GM12872 (cell line): ENCODE data around the gene GFPT2.

ENCODE experiments used
- TF ChIP-seq, protein P1 (sequence below): IDR thresholded peaks from 3 replicates; pipeline ENCODE4 v1.5.1; 2011; ENCODE audit warnings: low read depth, mild to moderate bottlenecking, low read length, moderate library complexity; ENCODE audit not compliant: insufficient read depth

GFPT2 gene

GRCh38 chr5:180305481-180305880 is 47.7 kb downstream of the GFPT2 start:
- TF ChIP-seq, protein P1, sequence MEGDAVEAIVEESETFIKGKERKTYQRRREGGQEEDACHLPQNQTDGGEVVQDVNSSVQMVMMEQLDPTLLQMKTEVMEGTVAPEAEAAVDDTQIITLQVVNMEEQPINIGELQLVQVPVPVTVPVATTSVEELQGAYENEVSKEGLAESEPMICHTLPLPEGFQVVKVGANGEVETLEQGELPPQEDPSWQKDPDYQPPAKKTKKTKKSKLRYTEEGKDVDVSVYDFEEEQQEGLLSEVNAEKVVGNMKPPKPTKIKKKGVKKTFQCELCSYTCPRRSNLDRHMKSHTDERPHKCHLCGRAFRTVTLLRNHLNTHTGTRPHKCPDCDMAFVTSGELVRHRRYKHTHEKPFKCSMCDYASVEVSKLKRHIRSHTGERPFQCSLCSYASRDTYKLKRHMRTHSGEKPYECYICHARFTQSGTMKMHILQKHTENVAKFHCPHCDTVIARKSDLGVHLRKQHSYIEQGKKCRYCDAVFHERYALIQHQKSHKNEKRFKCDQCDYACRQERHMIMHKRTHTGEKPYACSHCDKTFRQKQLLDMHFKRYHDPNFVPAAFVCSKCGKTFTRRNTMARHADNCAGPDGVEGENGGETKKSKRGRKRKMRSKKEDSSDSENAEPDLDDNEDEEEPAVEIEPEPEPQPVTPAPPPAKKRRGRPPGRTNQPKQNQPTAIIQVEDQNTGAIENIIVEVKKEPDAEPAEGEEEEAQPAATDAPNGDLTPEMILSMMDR: no peak

DNA sequence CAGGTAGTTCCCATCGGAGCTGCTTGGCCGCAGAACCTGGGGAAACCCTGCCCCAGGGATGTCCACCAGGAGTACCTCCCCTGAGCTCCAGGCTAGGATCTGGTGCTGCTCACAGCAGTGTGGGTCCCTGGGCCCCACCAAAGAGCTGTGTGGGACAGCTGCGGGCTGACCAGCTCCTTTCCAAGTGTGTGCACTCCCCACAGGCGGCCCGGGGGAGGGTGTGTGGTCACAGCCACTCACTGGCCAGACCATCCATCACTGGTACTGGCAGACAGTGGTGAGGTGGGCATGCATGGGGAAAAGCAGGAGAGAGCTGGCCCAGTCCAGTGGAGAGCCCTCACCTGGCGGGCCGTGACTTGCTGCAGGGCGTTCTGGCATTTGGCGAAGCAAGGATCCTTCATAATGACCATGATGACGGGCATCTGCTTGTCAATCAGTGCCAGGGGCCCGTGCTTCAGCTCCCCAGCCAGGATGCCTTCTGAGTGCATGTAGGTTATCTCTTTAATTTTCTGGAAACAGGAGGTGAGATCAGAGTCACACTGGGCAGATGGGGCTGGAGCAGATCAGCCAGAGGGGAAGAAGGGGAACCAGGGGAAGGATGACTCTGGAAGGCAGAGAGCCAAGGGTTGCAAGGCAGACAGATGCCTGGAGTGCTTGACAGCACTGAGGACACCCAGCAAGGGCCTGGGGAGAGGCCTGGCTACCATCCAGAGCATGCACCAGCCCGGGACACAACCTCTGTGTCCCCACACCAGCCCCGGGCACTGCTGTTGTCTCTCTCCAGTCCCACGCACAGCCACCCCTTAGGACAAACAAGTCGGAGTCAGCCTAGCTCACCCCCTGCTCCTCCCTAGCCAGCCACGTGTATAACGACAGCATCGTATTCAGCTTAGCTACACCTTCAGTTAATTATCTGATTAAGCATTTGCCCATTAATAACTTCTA is 48.4 kb downstream of the GFPT2 start:
- TF ChIP-seq, protein P1: no peak

DNA sequence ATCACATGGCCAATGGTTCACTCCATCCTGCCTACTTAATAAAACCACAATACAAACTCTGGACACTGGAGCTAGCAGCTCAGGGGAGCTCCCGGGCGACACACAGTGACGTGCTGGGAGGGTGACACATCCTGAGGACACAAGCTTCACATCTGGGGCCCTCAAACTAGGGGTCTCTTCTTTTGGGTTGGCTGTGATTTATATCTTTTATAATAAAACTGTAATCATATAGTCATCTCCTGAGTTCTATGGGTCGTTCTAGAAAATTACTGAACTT is 49.2 kb downstream of the GFPT2 start:
- TF ChIP-seq, protein P1: no peak

GRCh38 chr5:180303226-180304015 is 49.7 kb downstream of the GFPT2 start:
- TF ChIP-seq, protein P1: no peak

DNA sequence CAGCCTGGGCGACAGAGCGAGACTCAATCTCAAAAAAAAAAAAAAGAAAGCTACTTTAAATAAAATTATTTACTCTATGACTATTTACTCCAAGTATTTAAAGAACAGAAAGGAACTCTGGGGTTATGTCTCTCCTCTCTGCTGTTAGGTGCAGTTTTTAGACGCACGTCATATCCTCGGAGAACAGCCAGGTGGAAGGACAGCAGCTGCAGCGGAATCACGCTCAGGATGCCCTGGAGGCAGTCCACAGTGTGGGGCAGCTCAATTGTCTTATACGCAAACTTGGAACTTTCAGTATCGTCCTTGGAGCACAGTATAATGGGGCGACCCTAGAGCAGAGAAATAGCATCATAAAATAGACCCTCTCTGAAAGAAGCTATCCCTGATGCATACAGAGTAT is 50.9 kb downstream of the GFPT2 start:
- TF ChIP-seq, protein P1: no peak

DNA sequence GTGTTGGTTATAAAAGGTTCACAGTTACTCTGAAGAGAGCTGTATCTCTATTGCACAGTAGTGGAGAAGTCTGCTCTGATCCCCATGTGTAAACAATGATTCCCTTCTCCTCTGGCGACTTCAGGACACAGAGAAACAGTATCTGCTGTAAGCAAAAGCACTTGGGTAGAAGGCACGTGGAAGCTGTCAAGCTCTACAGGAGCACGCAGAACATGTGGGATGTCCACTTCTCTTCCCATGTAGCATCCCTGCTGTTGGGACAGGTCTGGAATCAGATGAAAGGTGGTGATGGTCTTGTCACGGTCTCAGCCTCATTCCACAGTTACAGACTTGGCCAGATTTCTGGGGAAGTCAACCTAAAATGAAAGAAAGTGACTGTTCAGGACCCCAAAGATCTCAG is 51.9 kb downstream of the GFPT2 start:
- TF ChIP-seq, protein P1: no peak

- TF ChIP-seq, protein P1: no peak
Observed at GRCh38 chr5:180299526-180299925, 53.6 kb downstream of the GFPT2 start.
